SK-N-SH (cell line): ENCODE measurements around the gene RMDN3. TPM values are rescaled to one million over a fixed set of nuclear protein-coding genes. Genes with fewer than 3 reads are reported as not detected.

Experiments
- CTCF ChIA-PET: fragments of 300-600, 350-600 bp; formaldehyde crosslinking; extraction: SDS; loops from one replicate; lab custom pipeline; 2021; lab: Yijun Ruan, JAX
- POLR2A ChIA-PET: fragments of 350-600 bp; sonication (Branson Sonifier 250); formaldehyde crosslinking; extraction: SDS; loops from one replicate; lab custom pipeline; 2020; ENCODE audit warnings: antibody characterized with exemption, inconsistent platforms; lab: Yijun Ruan, JAX
- DNase-seq: peaks from one replicate; pipeline ENCODE4 v3.0.0; 2012
- H2AFZ ChIP-seq: fragments of 200-600 bp; sonication (generic); 2 replicates; pipeline ENCODE4 v1.8.1; 2016; ENCODE audit warnings: antibody characterized with exemption, mild to moderate bottlenecking, low read depth
- H3F3A ChIP-seq: fragments of 200-600 bp; sonication (generic); replicated peaks from 2 replicates; pipeline ENCODE3; 2016; ENCODE audit warnings: antibody characterized with exemption, mild to moderate bottlenecking; ENCODE audit not compliant: insufficient read depth
- H3K27ac ChIP-seq, 2 experiments: fragments of 200-500 bp in 1 of 2; fragments of 200-600 bp in 1 of 2; sonication (Bioruptor generic) in 1 of 2; sonication (generic), shearing (Covaris generic) in 1 of 2; 2 replicates each; pipeline versions ENCODE4 v1.5.1 to v1.6.1; 2014 to 2016; ENCODE audit warnings: low read depth in 2 of 2, inconsistent platforms in 1 of 2, low read length in 1 of 2, mild to moderate bottlenecking in 1 of 2, mixed read lengths in 1 of 2
- H3K27me3 ChIP-seq: fragments of 200-600 bp; sonication (generic), shearing (Covaris generic); 2 replicates; pipeline ENCODE4 v1.6.1; 2016; ENCODE audit warnings: mixed run types; ENCODE audit not compliant: insufficient read depth
- H3K36me3 ChIP-seq, 2 experiments: fragments of 200-500 bp in 1 of 2; fragments of 200-600 bp in 1 of 2; sonication (Bioruptor generic) in 1 of 2; sonication (generic) in 1 of 2; replicated peaks in 1 of 2; 2 replicates each; pipeline versions ENCODE3 to v1.5.1; 2014 to 2016; ENCODE audit warnings: low read length in 1 of 2, mild to moderate bottlenecking in 1 of 2; ENCODE audit not compliant: insufficient read depth in 2 of 2, control insufficient read depth in 1 of 2
- H3K4me1 ChIP-seq, 2 experiments: fragments of 200-500 bp in 1 of 2; fragments of 200-600 bp in 1 of 2; sonication (Bioruptor generic) in 1 of 2; sonication (generic), shearing (Covaris generic) in 1 of 2; 2 replicates each; pipeline versions ENCODE4 v1.5.1 to v1.6.1; 2014 to 2016; ENCODE audit warnings: low read depth in 1 of 2, low read length in 1 of 2, mixed run types in 1 of 2; ENCODE audit not compliant: insufficient read depth in 2 of 2, control insufficient read depth in 1 of 2
- H3K4me2 ChIP-seq: fragments of 200-600 bp; sonication (generic), shearing (Covaris generic); 2 replicates; pipeline ENCODE4 v1.6.1; 2017; ENCODE audit warnings: mixed run types
- H3K4me3 ChIP-seq, 2 experiments: fragments of 200-500 bp in 1 of 2; fragments of 200-600 bp in 1 of 2; sonication (Bioruptor generic) in 1 of 2; sonication (generic), shearing (Covaris generic) in 1 of 2; 2 replicates each; pipeline versions ENCODE4 v1.5.1 to v1.8.1; 2014 to 2016; ENCODE audit warnings: low read depth in 2 of 2, inconsistent platforms in 1 of 2, low read length in 1 of 2, mild to moderate bottlenecking in 1 of 2, mixed read lengths in 1 of 2, moderate library complexity in 1 of 2
- H3K79me2 ChIP-seq: fragments of 200-600 bp; sonication (generic); 2 replicates; pipeline ENCODE4 v1.8.1; 2017; ENCODE audit warnings: mild to moderate bottlenecking; ENCODE audit not compliant: insufficient read depth
- H3K9ac ChIP-seq: fragments of 200-600 bp; sonication (generic); 2 replicates; pipeline ENCODE4 v1.6.1; 2017; ENCODE audit warnings: mixed run types
- H3K9me2 ChIP-seq: fragments of 200-600 bp; sonication (generic); 2 replicates; pipeline ENCODE4 v1.6.1; 2017; ENCODE audit warnings: mixed run types
- H3K9me3 ChIP-seq: fragments of 200-600 bp; sonication (generic); 2 replicates; pipeline ENCODE4 v1.6.1; 2017; ENCODE audit warnings: mixed run types, mild to moderate bottlenecking, moderate library complexity
- H4K20me1 ChIP-seq: fragments of 200-600 bp; sonication (generic); 2 replicates; pipeline ENCODE4 v1.6.1; 2017; ENCODE audit warnings: mild to moderate bottlenecking, mixed run types; ENCODE audit not compliant: insufficient read depth
- ELF1 ChIP-seq: IDR thresholded peaks from 2 replicates; pipeline ENCODE4 v1.4.0; 2012
- EP300 ChIP-seq, 2 experiments: IDR thresholded peaks; 2 replicates each; pipeline versions ENCODE4 v1.4.0 to v1.6.1; 2012; ENCODE audit warnings: borderline replicate concordance in 1 of 2, low read depth in 1 of 2, low read length in 1 of 2
- EZH2phosphoT487 ChIP-seq: fragments of 200-600 bp; sonication (generic); IDR thresholded peaks from 2 replicates; pipeline ENCODE4 v1.6.1; 2017; ENCODE audit warnings: low read depth, mixed run types, mild to moderate bottlenecking, antibody characterized with exemption, moderate library complexity, borderline replicate concordance
- FOSL2 ChIP-seq: IDR thresholded peaks from 2 replicates; pipeline ENCODE4 v1.4.0; 2012; ENCODE audit warnings: low read depth, mild to moderate bottlenecking, moderate library complexity, borderline replicate concordance
- GABPA ChIP-seq: IDR thresholded peaks from 2 replicates; pipeline ENCODE4 v1.4.0; 2012; ENCODE audit warnings: low read depth, mild to moderate bottlenecking
- GATA2 ChIP-seq: sonication (generic); formaldehyde crosslinking; IDR thresholded peaks from 2 replicates; pipeline ENCODE4 v1.5.0; 2020; ENCODE audit warnings: mild to moderate bottlenecking, missing genetic modification reagents
- NRF1 ChIP-seq: IDR thresholded peaks from 2 replicates; pipeline ENCODE4 v1.6.1; 2012; ENCODE audit warnings: low read depth, mild to moderate bottlenecking, low read length
- SIN3A ChIP-seq: IDR thresholded peaks from 2 replicates; pipeline ENCODE4 v1.6.1; 2012; ENCODE audit warnings: low read depth, mild to moderate bottlenecking, low read length, moderate library complexity, borderline replicate concordance
- TAF1 ChIP-seq: IDR thresholded peaks from 2 replicates; pipeline ENCODE4 v1.6.1; 2012; ENCODE audit warnings: low read depth, mild to moderate bottlenecking, low read length, moderate library complexity, borderline replicate concordance
- TCF12 ChIP-seq: IDR thresholded peaks from 2 replicates; pipeline ENCODE4 v1.4.0; 2012
- YY1 ChIP-seq: IDR thresholded peaks from 2 replicates; pipeline ENCODE4 v1.4.0; 2012; ENCODE audit warnings: low read depth, mild to moderate bottlenecking
- WGBS: methylation state at CpG from one replicate; pipeline ENCODE4 v1.1.6; 2017; ENCODE audit warnings: low lambda C conversion rate; 5-methylcytosine and 5-hydroxymethylcytosine counted together
- polyA plus RNA-seq, 3 experiments: library from polyadenylated mRNA; depleted of rRNA; stranded (reverse); fragments of >200 nt; gene quantifications; 2 replicates each; pipeline ENCODE4 v1.2.3, GENCODE V29; 2012
- TF ChIP-seq, protein P1 (sequence below): IDR thresholded peaks from 2 replicates; pipeline ENCODE4 v1.6.1; 2012; ENCODE audit warnings: mild to moderate bottlenecking, low read depth, low read length, moderate library complexity
- TF ChIP-seq, protein P2 (sequence below): fragments of 150-350 bp; IDR thresholded peaks from 2 replicates; pipeline ENCODE4 v1.6.1; 2017; ENCODE audit warnings: antibody characterized with exemption, low read length, low read depth, borderline replicate concordance
- TF ChIP-seq, protein P3 (sequence below): fragments of 150-350 bp; IDR thresholded peaks from 2 replicates; pipeline ENCODE4 v1.6.1; 2016; ENCODE audit warnings: mild to moderate bottlenecking, low read depth, low read length

The RMDN3 gene
- polyA plus RNA-seq, 1 of the 3 experiments (the other 2 are of a cell fraction): 33.0 TPM

DNA sequence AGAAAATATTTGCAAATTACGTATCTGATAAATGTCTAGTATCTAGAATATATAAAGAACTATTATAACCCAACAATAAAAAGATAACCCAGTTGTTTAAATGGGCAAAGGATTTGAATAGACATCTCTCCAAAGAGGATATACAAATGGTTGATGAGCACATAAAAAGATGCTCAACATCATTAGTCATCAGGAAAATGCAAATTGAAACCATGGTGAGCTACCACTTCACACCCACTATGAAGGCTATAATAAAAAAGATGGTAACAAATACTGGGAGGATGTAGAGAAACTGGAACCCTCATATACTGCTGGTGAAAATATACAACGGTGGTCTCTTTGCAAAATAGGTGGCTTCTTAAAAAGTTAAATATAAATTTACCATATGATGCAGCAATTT is 32.1 kb downstream of the RMDN3 start:
- H3K4me1 ChIP-seq: peaks cover 0 to 8% of the 10 kb centered on the region in 2 experiments; a peak in 1 of 4 replicates
- DNase-seq: no peak
- H3K79me2 ChIP-seq: no peaks in the 10 kb centered on the region
- H3K9ac ChIP-seq: no peak overlapping the region
- no peaks in the 10 kb centered on the region for H3K27me3 ChIP-seq
- TF ChIP-seq, protein P1, sequence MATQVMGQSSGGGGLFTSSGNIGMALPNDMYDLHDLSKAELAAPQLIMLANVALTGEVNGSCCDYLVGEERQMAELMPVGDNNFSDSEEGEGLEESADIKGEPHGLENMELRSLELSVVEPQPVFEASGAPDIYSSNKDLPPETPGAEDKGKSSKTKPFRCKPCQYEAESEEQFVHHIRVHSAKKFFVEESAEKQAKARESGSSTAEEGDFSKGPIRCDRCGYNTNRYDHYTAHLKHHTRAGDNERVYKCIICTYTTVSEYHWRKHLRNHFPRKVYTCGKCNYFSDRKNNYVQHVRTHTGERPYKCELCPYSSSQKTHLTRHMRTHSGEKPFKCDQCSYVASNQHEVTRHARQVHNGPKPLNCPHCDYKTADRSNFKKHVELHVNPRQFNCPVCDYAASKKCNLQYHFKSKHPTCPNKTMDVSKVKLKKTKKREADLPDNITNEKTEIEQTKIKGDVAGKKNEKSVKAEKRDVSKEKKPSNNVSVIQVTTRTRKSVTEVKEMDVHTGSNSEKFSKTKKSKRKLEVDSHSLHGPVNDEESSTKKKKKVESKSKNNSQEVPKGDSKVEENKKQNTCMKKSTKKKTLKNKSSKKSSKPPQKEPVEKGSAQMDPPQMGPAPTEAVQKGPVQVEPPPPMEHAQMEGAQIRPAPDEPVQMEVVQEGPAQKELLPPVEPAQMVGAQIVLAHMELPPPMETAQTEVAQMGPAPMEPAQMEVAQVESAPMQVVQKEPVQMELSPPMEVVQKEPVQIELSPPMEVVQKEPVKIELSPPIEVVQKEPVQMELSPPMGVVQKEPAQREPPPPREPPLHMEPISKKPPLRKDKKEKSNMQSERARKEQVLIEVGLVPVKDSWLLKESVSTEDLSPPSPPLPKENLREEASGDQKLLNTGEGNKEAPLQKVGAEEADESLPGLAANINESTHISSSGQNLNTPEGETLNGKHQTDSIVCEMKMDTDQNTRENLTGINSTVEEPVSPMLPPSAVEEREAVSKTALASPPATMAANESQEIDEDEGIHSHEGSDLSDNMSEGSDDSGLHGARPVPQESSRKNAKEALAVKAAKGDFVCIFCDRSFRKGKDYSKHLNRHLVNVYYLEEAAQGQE: no peak
- TF ChIP-seq GABPA: no peak
- TF ChIP-seq SIN3A: no peak
- no peak for TF ChIP-seq ELF1
- no peak for TF ChIP-seq YY1
- TF ChIP-seq, protein P2, sequence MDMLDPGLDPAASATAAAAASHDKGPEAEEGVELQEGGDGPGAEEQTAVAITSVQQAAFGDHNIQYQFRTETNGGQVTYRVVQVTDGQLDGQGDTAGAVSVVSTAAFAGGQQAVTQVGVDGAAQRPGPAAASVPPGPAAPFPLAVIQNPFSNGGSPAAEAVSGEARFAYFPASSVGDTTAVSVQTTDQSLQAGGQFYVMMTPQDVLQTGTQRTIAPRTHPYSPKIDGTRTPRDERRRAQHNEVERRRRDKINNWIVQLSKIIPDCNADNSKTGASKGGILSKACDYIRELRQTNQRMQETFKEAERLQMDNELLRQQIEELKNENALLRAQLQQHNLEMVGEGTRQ: no peak
- TF ChIP-seq, protein P3, sequence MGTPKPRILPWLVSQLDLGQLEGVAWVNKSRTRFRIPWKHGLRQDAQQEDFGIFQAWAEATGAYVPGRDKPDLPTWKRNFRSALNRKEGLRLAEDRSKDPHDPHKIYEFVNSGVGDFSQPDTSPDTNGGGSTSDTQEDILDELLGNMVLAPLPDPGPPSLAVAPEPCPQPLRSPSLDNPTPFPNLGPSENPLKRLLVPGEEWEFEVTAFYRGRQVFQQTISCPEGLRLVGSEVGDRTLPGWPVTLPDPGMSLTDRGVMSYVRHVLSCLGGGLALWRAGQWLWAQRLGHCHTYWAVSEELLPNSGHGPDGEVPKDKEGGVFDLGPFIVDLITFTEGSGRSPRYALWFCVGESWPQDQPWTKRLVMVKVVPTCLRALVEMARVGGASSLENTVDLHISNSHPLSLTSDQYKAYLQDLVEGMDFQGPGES: no peak
- TF ChIP-seq EZH2phosphoT487: no peak
- no peak for TF ChIP-seq NRF1
- TF ChIP-seq GATA2: no peak
- TF ChIP-seq TAF1: no peak
- TF ChIP-seq EP300 (IDR thresholded peaks at IDR 0.05; ENCODE audit: borderline replicate concordance in 1 of 2, low read depth in 1 of 2, low read length in 1 of 2): no peak
- no peak for TF ChIP-seq FOSL2
- no peak for TF ChIP-seq TCF12
- H2AFZ ChIP-seq: no peak overlapping the region
- peaks cover 13% of the 10 kb centered on the region for H3F3A ChIP-seq
- H3K27ac ChIP-seq: no peak overlapping the region
- CTCF ChIA-PET: interaction anchor here (1.3 to 2.0 kb wide), 6 partner anchors 11 to 59 kb away, joined by 4 to 7 read pairs (median 4); no protein-coding TSS in a partner anchor
- no peak overlapping the region for H3K4me3 ChIP-seq
- no peaks in the 10 kb centered on the region for H4K20me1 ChIP-seq
- H3K4me2 ChIP-seq: no peak overlapping the region
- WGBS: 96% methylated on average over 2 of the region's 2 CpGs
- no peaks in the 10 kb centered on the region for H3K9me2 ChIP-seq
- POLR2A ChIA-PET: no interaction called here
- no peaks in the 10 kb centered on the region for H3K9me3 ChIP-seq
- H3K36me3 ChIP-seq: peaks cover 2 to 15% of the 10 kb centered on the region in 2 experiments
